IMR-90 (cell line): ENCODE results near the gene SENP2. TPM values are rescaled to one million over a fixed set of nuclear protein-coding genes. Genes with fewer than 3 reads are reported as not detected.

Experiments
- ATAC-seq: fragments of 200-7000 bp; cut with Tn5 transposase; 2 replicates; pipeline ENCODE4 v1.9.1; 2020; ENCODE audit warnings: low read depth, mild to moderate bottlenecking, moderate library complexity
- BruUV-seq: library from RNA; stranded (reverse); fragments of 400-500 nt; replicated peaks from 2 replicates; lab custom pipeline; 2021; lab: Mats Ljungman, UMichigan
- CTCF ChIA-PET: fragments of 300-600 bp; formaldehyde crosslinking; extraction: SDS; loops from one replicate; lab custom pipeline; 2021; ENCODE audit warnings: antibody characterized with exemption; lab: Yijun Ruan, JAX
- POLR2A ChIA-PET: fragments of 300-600 bp; sonication (Branson Sonifier 250); formaldehyde crosslinking; loops from one replicate; lab custom pipeline; 2022; ENCODE audit warnings: antibody characterized with exemption; ENCODE audit not compliant: unreplicated experiment; lab: Charles Lee
- DNase-seq: peaks from one replicate; pipeline ENCODE4 v3.0.0; 2013
- H2AFZ ChIP-seq: replicated peaks from 2 replicates; pipeline ENCODE3; 2013; ENCODE audit warnings: low read length, mild to moderate bottlenecking; ENCODE audit not compliant: poor library complexity
- H2AK5ac ChIP-seq: 2 replicates; pipeline ENCODE4 v1.6.1; 2013; ENCODE audit warnings: low read depth, low read length, inconsistent platforms
- H2AK9ac ChIP-seq: replicated peaks from 2 replicates; pipeline ENCODE3; 2013; ENCODE audit warnings: mild to moderate bottlenecking, low read depth, low read length, moderate library complexity; ENCODE audit not compliant: poor library complexity
- H2BK120ac ChIP-seq: 2 replicates; pipeline ENCODE4 v1.6.1; 2013; ENCODE audit warnings: low read depth, low read length, inconsistent platforms
- H2BK15ac ChIP-seq: 3 replicates; pipeline ENCODE4 v1.6.1; 2013; ENCODE audit warnings: low read depth, low read length, inconsistent platforms
- H2BK20ac ChIP-seq: 2 replicates; pipeline ENCODE4 v1.6.1; 2013; ENCODE audit warnings: low read depth, mild to moderate bottlenecking, inconsistent platforms, low read length, moderate library complexity
- H2BK5ac ChIP-seq: 2 replicates; pipeline ENCODE4 v1.6.1; 2013; ENCODE audit warnings: mild to moderate bottlenecking, low read depth, low read length, inconsistent platforms; ENCODE audit not compliant: poor library complexity, severe bottlenecking
- H3K14ac ChIP-seq: replicated peaks from 2 replicates; pipeline ENCODE4 v1.6.1; 2013; ENCODE audit warnings: low read depth, low read length, inconsistent platforms
- H3K18ac ChIP-seq: 2 replicates; pipeline ENCODE4 v1.6.1; 2013; ENCODE audit warnings: low read depth, low read length, control low read depth
- H3K23ac ChIP-seq: 2 replicates; pipeline ENCODE4 v1.6.1; 2013; ENCODE audit warnings: low read depth, low read length, inconsistent platforms
- H3K27ac ChIP-seq: 2 replicates; pipeline ENCODE4 v1.5.1; 2013; ENCODE audit warnings: mild to moderate bottlenecking, control low read depth, low read length; ENCODE audit not compliant: insufficient read depth
- H3K27me3 ChIP-seq: 2 replicates; pipeline ENCODE4 v1.6.1; 2013; ENCODE audit warnings: low read length; ENCODE audit not compliant: control insufficient read depth, insufficient read depth
- H3K36me3 ChIP-seq: 2 replicates; pipeline ENCODE4 v1.6.1; 2013; ENCODE audit warnings: low read length, mixed read lengths; ENCODE audit not compliant: control insufficient read depth, insufficient read depth
- H3K4ac ChIP-seq: 2 replicates; pipeline ENCODE4 v1.6.1; 2013; ENCODE audit warnings: low read depth, low read length, inconsistent platforms
- H3K4me1 ChIP-seq: 2 replicates; pipeline ENCODE4 v1.6.1; 2013; ENCODE audit warnings: low read length, mixed read lengths; ENCODE audit not compliant: control insufficient read depth, insufficient read depth
- H3K4me2 ChIP-seq: 2 replicates; pipeline ENCODE4 v1.6.1; 2013; ENCODE audit warnings: low read depth, mild to moderate bottlenecking, control low read depth, low read length, moderate library complexity
- H3K4me3 ChIP-seq: 2 replicates; pipeline ENCODE4 v1.5.1; 2013; ENCODE audit warnings: low read depth, mild to moderate bottlenecking, control low read depth, low read length, moderate library complexity; ENCODE audit not compliant: insufficient read depth
- H3K56ac ChIP-seq: 2 replicates; pipeline ENCODE4 v1.6.1; 2013; ENCODE audit warnings: low read length, inconsistent platforms; ENCODE audit not compliant: insufficient read depth; ENCODE audit errors: extremely low read depth
- H3K79me1 ChIP-seq, 2 experiments: 2 replicates each; pipeline ENCODE4 v1.6.1; 2013; ENCODE audit warnings: low read length in 2 of 2, inconsistent platforms in 1 of 2, low read depth in 1 of 2
- H3K9ac ChIP-seq: 2 replicates; pipeline ENCODE4 v1.6.1; 2013; ENCODE audit warnings: low read depth, low read length, control low read depth
- H3K9me1 ChIP-seq: 2 replicates; pipeline ENCODE4 v1.6.1; 2013; ENCODE audit warnings: low read length, inconsistent platforms; ENCODE audit not compliant: insufficient read depth
- H3K9me3 ChIP-seq: 2 replicates; pipeline ENCODE4 v1.6.1; 2013; ENCODE audit warnings: low read length; ENCODE audit not compliant: control insufficient read depth, insufficient read depth
- H4K20me1 ChIP-seq: 2 replicates; pipeline ENCODE4 v1.6.1; 2013; ENCODE audit warnings: low read length, inconsistent platforms; ENCODE audit not compliant: insufficient read depth
- H4K5ac ChIP-seq: 2 replicates; pipeline ENCODE4 v1.6.1; 2013; ENCODE audit warnings: mild to moderate bottlenecking, low read depth, low read length, control low read depth
- H4K8ac ChIP-seq, 2 experiments: 2 replicates each; pipeline ENCODE4 v1.6.1; 2013; ENCODE audit warnings: low read depth in 2 of 2, low read length in 2 of 2, control low read depth in 1 of 2, inconsistent platforms in 1 of 2
- H4K91ac ChIP-seq: 2 replicates; pipeline ENCODE4 v1.6.1; 2013; ENCODE audit warnings: low read depth, low read length, inconsistent platforms; ENCODE audit not compliant: insufficient read depth
- BHLHE40 ChIP-seq: fragments of 150-350 bp; IDR thresholded peaks from 2 replicates; pipeline ENCODE4 v1.6.1; 2016; ENCODE audit warnings: mild to moderate bottlenecking, low read depth, low read length
- CEBPB ChIP-seq: IDR thresholded peaks from 2 replicates; pipeline ENCODE4 v1.6.1; 2012; ENCODE audit warnings: low read depth, low read length, improper control_type of control experiment
- CHD1 ChIP-seq: IDR thresholded peaks from 2 replicates; pipeline ENCODE4 v1.6.1; 2012; ENCODE audit warnings: low read depth, low read length, improper control_type of control experiment
- CTCF ChIP-seq: conservative IDR thresholded peaks from 2 replicates; pipeline ENCODE4 v1.5.1; 2012; ENCODE audit warnings: mild to moderate bottlenecking, low read depth, low read length, improper control_type of control experiment
- ELK1 ChIP-seq: fragments of 150-350 bp; IDR thresholded peaks from 2 replicates; pipeline ENCODE4 v1.6.1; 2016; ENCODE audit warnings: low read depth, mild to moderate bottlenecking, low read length, moderate library complexity, borderline replicate concordance
- FOS ChIP-seq: fragments of 150-350 bp; IDR thresholded peaks from 2 replicates; pipeline ENCODE4 v1.6.1; 2016; ENCODE audit warnings: low read depth, low read length
- MAFK ChIP-seq: IDR thresholded peaks from 2 replicates; pipeline ENCODE4 v1.6.1; 2012; ENCODE audit warnings: low read depth, low read length, improper control_type of control experiment
- MAZ ChIP-seq: IDR thresholded peaks from 2 replicates; pipeline ENCODE4 v1.6.1; 2012; ENCODE audit warnings: low read depth, mild to moderate bottlenecking, low read length, improper control_type of control experiment, moderate library complexity, borderline replicate concordance
- MXI1 ChIP-seq: IDR thresholded peaks from 2 replicates; pipeline ENCODE4 v1.6.1; 2012; ENCODE audit warnings: low read depth, mild to moderate bottlenecking, low read length, moderate library complexity, borderline replicate concordance
- NFE2L2 ChIP-seq: fragments of 150-350 bp; IDR thresholded peaks from 2 replicates; pipeline ENCODE4 v1.6.1; 2016; ENCODE audit warnings: low read depth, mild to moderate bottlenecking, low read length
- POLR2A ChIP-seq: IDR thresholded peaks from 2 replicates; pipeline ENCODE4 v1.6.1; 2012; ENCODE audit warnings: mild to moderate bottlenecking, low read depth, low read length
- RAD21 ChIP-seq: IDR thresholded peaks from 2 replicates; pipeline ENCODE4 v1.6.1; 2012; ENCODE audit warnings: low read length, improper control_type of control experiment
- RCOR1 ChIP-seq: IDR thresholded peaks from 2 replicates; pipeline ENCODE4 v1.6.1; 2012; ENCODE audit warnings: mild to moderate bottlenecking, low read length, improper control_type of control experiment; ENCODE audit not compliant: insufficient replicate concordance
- RFX5 ChIP-seq: IDR thresholded peaks from 2 replicates; pipeline ENCODE4 v1.8.0; 2012; ENCODE audit warnings: low read depth, mild to moderate bottlenecking, low read length, moderate library complexity
- SMC3 ChIP-seq: fragments of 150-350 bp; IDR thresholded peaks from 2 replicates; pipeline ENCODE4 v1.6.1; 2016; ENCODE audit warnings: low read depth, mild to moderate bottlenecking, antibody characterized with exemption, low read length, moderate library complexity
- USF2 ChIP-seq: fragments of 150-350 bp; IDR thresholded peaks from 2 replicates; pipeline ENCODE4 v1.6.1; 2017; ENCODE audit warnings: mild to moderate bottlenecking, antibody characterized with exemption, low read length, low read depth
- WGBS, 2 experiments: methylation state at CpG; one replicate each; pipeline versions ENCODE4 v1.1.5 to v1.1.7; 2013; ENCODE audit warnings: missing lambda C conversion rate in 2 of 2; ENCODE audit not compliant: insufficient read length in 1 of 2; ENCODE audit errors: extremely low coverage in 2 of 2; 5-methylcytosine and 5-hydroxymethylcytosine counted together
- dilution Hi-C: fragments of 300-500 bp; cut with HindIII; formaldehyde crosslinking; loops from one replicate; pipeline ENCODE4 v1.14.3; 2018; ENCODE audit warnings: low sequenced_read_pairs; ENCODE audit not compliant: unreplicated experiment
- in situ Hi-C: fragments of 300-500 bp; cut with MboI; formaldehyde crosslinking; loops from 3 replicates; pipeline ENCODE4 v1.14.3; 2019; ENCODE audit warnings: low sequenced_read_pairs, inconsistent platforms, mixed read lengths
- intact Hi-C: fragments of 100-400 bp; cut with micrococcal nuclease; formaldehyde crosslinking; loops from 2 replicates; pipeline ENCODE4 v1.10.0; 2022
- polyA plus RNA-seq, 3 experiments: library from polyadenylated mRNA; depleted of rRNA; stranded (reverse); fragments of >200 nt; gene quantifications; 2 replicates each; pipeline ENCODE4 v1.2.3, GENCODE V29; 2012; ENCODE audit warnings: low replicate concordance in 1 of 3
- total RNA-seq: library from RNA; depleted of rRNA; stranded (reverse); fragments of >200 nt; gene quantifications from 2 replicates; pipeline ENCODE4 v1.2.3, GENCODE V29; 2012

Gene SENP2
- total and polyA plus RNA-seq, 2 of the 4 experiments (the other 2 are of a cell fraction): 9.4 to 15.2 TPM

GRCh38 chr3:185552358-185552877, 33.7 kb upstream of the SENP2 start, which contains the start of gene LIPH:
Gene LIPH (minus strand): TSS chr3:185552588. CDS start chr3:185552471, 117 bp downstream.
- no peak within 1 kb of the TSS for H2BK20ac ChIP-seq
- POLR2A ChIA-PET: interaction anchor here (0.6 kb wide), 1 partner anchor 9 kb away, joined by 8 read pairs; no protein-coding TSS in a partner anchor
- H2BK15ac ChIP-seq: no peak within 1 kb of the TSS
- no peak within 1 kb of the TSS; the same call in 1 of the 2 replicates for H3K18ac ChIP-seq
- no peak within 1 kb of the TSS for H2AFZ ChIP-seq
- H2BK5ac ChIP-seq: no peak within 1 kb of the TSS
- no peaks in the 10 kb centered on the region for H3K79me1 ChIP-seq
- H3K4me2 ChIP-seq: peak within 1 kb of the TSS; percentile 19; the same call in 1 of the 2 replicates
- in situ Hi-C loops: no loop called here
- H2BK120ac ChIP-seq: no peak within 1 kb of the TSS
- dilution Hi-C loops: no loop called here
- no peak within 1 kb of the TSS for H3K56ac ChIP-seq
- H3K4me3 ChIP-seq: no peak within 1 kb of the TSS
- no peak within 1 kb of the TSS for H2AK5ac ChIP-seq
- H4K8ac ChIP-seq: no peak within 1 kb of the TSS
- H3K9me3 ChIP-seq: no peaks in the 10 kb centered on the region
- DNase-seq (peak; percentile 30), ATAC-seq (no peak)
- no peak within 1 kb of the TSS for H4K91ac ChIP-seq
- no peaks in the 10 kb centered on the region for H4K20me1 ChIP-seq
- H3K14ac ChIP-seq: no peak within 1 kb of the TSS
- no peak within 1 kb of the TSS for H2AK9ac ChIP-seq
- no CpG with 5 or more reads among the region's 6 CpGs for WGBS, 2 experiments
- TF ChIP-seq ELK1 (no peak), RAD21 (no peak), NFE2L2 (no peak), POLR2A (no peak), CEBPB (no peak), USF2 (no peak), RFX5 (no peak), MXI1 (no peak), BHLHE40 (no peak), RCOR1 (no peak), FOS (no peak), MAFK (no peak), MAZ (no peak), SMC3 (no peak), CTCF (no peak), CHD1 (no peak)
- CTCF ChIA-PET: no interaction called here
- no TSS peak for BruUV-seq
- H3K9ac ChIP-seq: no peak within 1 kb of the TSS
- H3K27ac ChIP-seq: no peak within 1 kb of the TSS
- H3K4me1 ChIP-seq: peaks cover 7% of the 10 kb centered on the region
- no peaks in the 10 kb centered on the region; the same call in 1 of the 2 replicates for H3K9me1 ChIP-seq
- H3K27me3 ChIP-seq: no peaks in the 10 kb centered on the region
- H3K23ac ChIP-seq: no peak within 1 kb of the TSS
- H4K5ac ChIP-seq: no peak within 1 kb of the TSS
- H3K36me3 ChIP-seq: no peaks in the 10 kb centered on the region
- H3K4ac ChIP-seq: no peak within 1 kb of the TSS
- intact Hi-C loops: no loop called here
